ENCODE results near the gene EFNA4. TPM values are rescaled to one million over a fixed set of nuclear protein-coding genes. Genes with fewer than 3 reads are reported as not detected.

Gene EFNA4
- total and polyA plus RNA-seq, 2 donors (not counting 1 experiment from before 2014, with no cell fraction given) = 8.4 to 10.6 TPM

GRCh38 chr1:155029513-155030242, 33.9 kb upstream of the EFNA4 start:
- no peaks in the 10 kb centered on the region for H3K27me3 ChIP-seq (replicated peaks in 1 of 4; ENCODE audit: control extremely low read depth in 1 of 4, control insufficient read depth in 3 of 4, insufficient read depth in 4 of 4, low read length in 3 of 4)
- Mint-ChIP-seq H3K4me1 (no peaks in the 10 kb centered on the region), H3K27me3 (peaks cover 7% of the 10 kb centered on the region), H3K4me3 (no peak overlapping the region), H3K9me3 (ENCODE audit: insufficient read depth) (no peaks in the 10 kb centered on the region), H3K27ac (no peak overlapping the region)
- intact Hi-C loops (cut with micrococcal nuclease) = no loop called here
- no peaks in the 10 kb centered on the region for H3K36me3 ChIP-seq (replicated peaks in 1 of 2; ENCODE audit: control extremely low read depth in 1 of 2, control insufficient read depth in 1 of 2, extremely low read depth in 1 of 2, insufficient read depth in 2 of 2, low read length in 1 of 2)
- POLR2A ChIA-PET = no interaction called here
- 93% methylated on average over 10 of the region's 16 CpGs for WGBS (ENCODE audit: insufficient coverage)
- H3K4me1 ChIP-seq (ENCODE audit: control insufficient read depth in 2 of 2, insufficient read depth in 2 of 2, low read length in 2 of 2) = no peaks in the 10 kb centered on the region
- H4K20me1 ChIP-seq (ENCODE audit: control insufficient read depth, insufficient read depth, low read length, poor library complexity, severe bottlenecking) = no peaks in the 10 kb centered on the region
- H3K27ac ChIP-seq (ENCODE audit: low read length in 2 of 2) = no peak overlapping the region
- no peak overlapping the region for H3K4me3 ChIP-seq (ENCODE audit: control extremely low read depth in 1 of 5, extremely low read depth in 1 of 5, insufficient read depth in 1 of 5, low read depth in 2 of 5, low read length in 4 of 5)
- ATAC-seq (ENCODE audit: low read depth) = no peak
- no peak for TF ChIP-seq CTCF (IDR thresholded peaks at IDR 0.05)
- no peak for TF ChIP-seq EZH2 (IDR thresholded peaks at IDR 0.05; ENCODE audit: borderline replicate concordance, insufficient read depth, low read depth, low read length, poor library complexity, severe bottlenecking)
- CTCF ChIA-PET = interaction anchor here (0.6 to 1.8 kb wide), 2 partner anchors 12 to 33 kb away, joined by 3 to 8 read pairs; no protein-coding TSS in a partner anchor
- H3K9ac ChIP-seq (ENCODE audit: low read length) = no peak overlapping the region
- H3K9me3 ChIP-seq (ENCODE audit: control extremely low read depth in 1 of 3, control insufficient read depth in 2 of 3, insufficient read depth in 1 of 3, low read length in 2 of 3) = no peaks in the 10 kb centered on the region
- no peak overlapping the region for H3K4me2 ChIP-seq (replicated peaks; ENCODE audit: low read depth, low read length, poor library complexity, severe bottlenecking)
- H2AFZ ChIP-seq (ENCODE audit: insufficient read depth, low read depth, low read length, poor library complexity, severe bottlenecking) = no peak overlapping the region
- no peak for DNase-seq
- H3K79me2 ChIP-seq (ENCODE audit: control insufficient read depth, insufficient read depth, low read length) = no peaks in the 10 kb centered on the region

- H3K4me3 Mint-ChIP-seq = no peak overlapping the region
- POLR2A ChIA-PET = no interaction called here
Measured at GRCh38 chr1:155030243-155030795, 33.2 kb upstream of the EFNA4 start.

More at GRCh38 chr1:155030243-155030795, 33.2 kb upstream of the EFNA4 start:
- intact Hi-C loops (cut with micrococcal nuclease) = no loop called here
- Histone ChIP-seq H3K27ac (ENCODE audit: low read length in 2 of 2) (no peak overlapping the region), H3K9me3 (ENCODE audit: control extremely low read depth in 1 of 3, control insufficient read depth in 2 of 3, insufficient read depth in 1 of 3, low read length in 2 of 3) (no peaks in the 10 kb centered on the region), H3K79me2 (ENCODE audit: control insufficient read depth, insufficient read depth, low read length) (no peaks in the 10 kb centered on the region), H3K36me3 (replicated peaks in 1 of 2; ENCODE audit: control extremely low read depth in 1 of 2, control insufficient read depth in 1 of 2, extremely low read depth in 1 of 2, insufficient read depth in 2 of 2, low read length in 1 of 2) (no peaks in the 10 kb centered on the region), H3K4me1 (ENCODE audit: control insufficient read depth in 2 of 2, insufficient read depth in 2 of 2, low read length in 2 of 2) (no peaks in the 10 kb centered on the region), H3K27me3 (replicated peaks in 1 of 4; ENCODE audit: control extremely low read depth in 1 of 4, control insufficient read depth in 3 of 4, insufficient read depth in 4 of 4, low read length in 3 of 4) (no peaks in the 10 kb centered on the region), H3K9ac (ENCODE audit: low read length) (no peak overlapping the region), H3K4me3 (ENCODE audit: control extremely low read depth in 1 of 5, extremely low read depth in 1 of 5, insufficient read depth in 1 of 5, low read depth in 2 of 5, low read length in 4 of 5) (no peak overlapping the region), H2AFZ (ENCODE audit: insufficient read depth, low read depth, low read length, poor library complexity, severe bottlenecking) (no peak overlapping the region), H4K20me1 (ENCODE audit: control insufficient read depth, insufficient read depth, low read length, poor library complexity, severe bottlenecking) (no peaks in the 10 kb centered on the region), H3K4me2 (replicated peaks; ENCODE audit: low read depth, low read length, poor library complexity, severe bottlenecking) (no peak overlapping the region)
- DNase-seq = no peak
- no peaks in the 10 kb centered on the region for H3K9me3 Mint-ChIP-seq (ENCODE audit: insufficient read depth)
- CTCF ChIA-PET = no interaction called here
- H3K27me3 Mint-ChIP-seq = peaks cover 7% of the 10 kb centered on the region
- H3K27ac Mint-ChIP-seq = no peak overlapping the region
- no peak for TF ChIP-seq EZH2 (IDR thresholded peaks at IDR 0.05; ENCODE audit: borderline replicate concordance, insufficient read depth, low read depth, low read length, poor library complexity, severe bottlenecking)
- no peak for TF ChIP-seq CTCF (IDR thresholded peaks at IDR 0.05)
- ATAC-seq (ENCODE audit: low read depth) = no peak
- H3K4me1 Mint-ChIP-seq = no peaks in the 10 kb centered on the region
- 91% methylated on average over 15 of the region's 15 CpGs for WGBS (ENCODE audit: insufficient coverage)
